22Rv1 (cell line): Measurements from ENCODE around the gene DPAGT1.
A peak's percentile ranks its signal among the peaks of the same experiment; 100 is the strongest.

Experiments used
- H3K27ac ChIP-seq: fragments of 450-650 bp; 2 replicates; pipeline ENCODE4 v1.5.1; 2017
- ZFX ChIP-seq: fragments of 450-650 bp; IDR thresholded peaks from 2 replicates; pipeline ENCODE4 v1.6.1; 2017; ENCODE audit warnings: antibody characterized with exemption, borderline replicate concordance
- TF ChIP-seq, protein P1 (sequence below): fragments of 450-650 bp; IDR thresholded peaks from 2 replicates; pipeline ENCODE4 v1.5.1; 2017; ENCODE audit warnings: mild to moderate bottlenecking

DPAGT1 gene

DNA sequence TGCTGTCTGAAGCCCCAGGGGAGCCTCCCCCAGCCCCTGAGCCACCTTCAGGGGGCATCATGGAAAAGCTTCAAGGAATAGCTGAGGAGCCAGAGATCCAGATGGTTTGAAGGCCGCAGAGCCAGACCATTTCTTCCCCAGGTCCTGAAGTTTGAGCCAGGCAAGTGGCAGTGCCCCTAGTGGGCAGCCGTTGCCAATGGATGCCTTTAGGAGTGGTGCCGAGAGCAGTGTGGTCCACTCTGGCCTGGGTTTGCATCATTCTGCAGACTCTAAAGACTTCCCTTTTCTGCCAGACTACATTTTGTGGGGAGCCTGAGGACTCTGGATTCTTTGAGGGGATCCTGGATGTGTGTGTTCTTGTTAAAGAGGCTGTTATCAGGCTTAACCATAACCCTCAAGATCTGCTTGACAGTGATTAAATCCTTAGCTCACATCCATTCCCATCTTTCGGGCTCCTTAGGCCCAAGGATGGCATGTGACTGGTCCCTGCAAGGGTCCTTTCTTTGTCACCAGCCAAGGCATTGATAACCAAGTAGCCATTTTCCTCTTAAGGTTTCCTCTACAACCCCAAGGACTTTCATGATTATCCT lies 32.8 kb upstream of the DPAGT1 start:
- no peak overlapping the region for H3K27ac ChIP-seq
- TF ChIP-seq, protein P1, sequence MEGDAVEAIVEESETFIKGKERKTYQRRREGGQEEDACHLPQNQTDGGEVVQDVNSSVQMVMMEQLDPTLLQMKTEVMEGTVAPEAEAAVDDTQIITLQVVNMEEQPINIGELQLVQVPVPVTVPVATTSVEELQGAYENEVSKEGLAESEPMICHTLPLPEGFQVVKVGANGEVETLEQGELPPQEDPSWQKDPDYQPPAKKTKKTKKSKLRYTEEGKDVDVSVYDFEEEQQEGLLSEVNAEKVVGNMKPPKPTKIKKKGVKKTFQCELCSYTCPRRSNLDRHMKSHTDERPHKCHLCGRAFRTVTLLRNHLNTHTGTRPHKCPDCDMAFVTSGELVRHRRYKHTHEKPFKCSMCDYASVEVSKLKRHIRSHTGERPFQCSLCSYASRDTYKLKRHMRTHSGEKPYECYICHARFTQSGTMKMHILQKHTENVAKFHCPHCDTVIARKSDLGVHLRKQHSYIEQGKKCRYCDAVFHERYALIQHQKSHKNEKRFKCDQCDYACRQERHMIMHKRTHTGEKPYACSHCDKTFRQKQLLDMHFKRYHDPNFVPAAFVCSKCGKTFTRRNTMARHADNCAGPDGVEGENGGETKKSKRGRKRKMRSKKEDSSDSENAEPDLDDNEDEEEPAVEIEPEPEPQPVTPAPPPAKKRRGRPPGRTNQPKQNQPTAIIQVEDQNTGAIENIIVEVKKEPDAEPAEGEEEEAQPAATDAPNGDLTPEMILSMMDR: peak; percentile 77
- no peak for TF ChIP-seq ZFX

DNA sequence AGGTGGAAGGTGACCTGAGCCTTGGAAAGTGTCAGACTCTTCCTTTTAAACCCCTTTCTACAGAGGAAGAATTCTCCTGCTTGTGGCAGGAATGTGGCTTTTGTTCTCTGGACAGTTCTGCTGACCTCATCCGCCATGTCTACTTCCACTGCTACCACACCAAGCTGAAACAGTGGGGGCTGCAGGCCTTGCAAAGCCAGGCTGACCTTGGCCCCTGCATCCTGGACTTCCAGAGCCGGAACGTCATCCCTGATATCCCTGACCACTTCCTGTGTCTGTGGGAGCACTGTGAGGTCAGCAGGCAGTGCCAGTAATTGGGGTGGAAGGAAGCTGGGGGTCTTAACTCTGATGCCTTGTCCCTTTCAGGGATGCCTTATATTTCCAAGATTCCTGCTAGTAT lies 29.0 kb upstream of the DPAGT1 start:
- no peak for TF ChIP-seq ZFX
- TF ChIP-seq, protein P1: no peak
- H3K27ac ChIP-seq: no peak overlapping the region

DNA sequence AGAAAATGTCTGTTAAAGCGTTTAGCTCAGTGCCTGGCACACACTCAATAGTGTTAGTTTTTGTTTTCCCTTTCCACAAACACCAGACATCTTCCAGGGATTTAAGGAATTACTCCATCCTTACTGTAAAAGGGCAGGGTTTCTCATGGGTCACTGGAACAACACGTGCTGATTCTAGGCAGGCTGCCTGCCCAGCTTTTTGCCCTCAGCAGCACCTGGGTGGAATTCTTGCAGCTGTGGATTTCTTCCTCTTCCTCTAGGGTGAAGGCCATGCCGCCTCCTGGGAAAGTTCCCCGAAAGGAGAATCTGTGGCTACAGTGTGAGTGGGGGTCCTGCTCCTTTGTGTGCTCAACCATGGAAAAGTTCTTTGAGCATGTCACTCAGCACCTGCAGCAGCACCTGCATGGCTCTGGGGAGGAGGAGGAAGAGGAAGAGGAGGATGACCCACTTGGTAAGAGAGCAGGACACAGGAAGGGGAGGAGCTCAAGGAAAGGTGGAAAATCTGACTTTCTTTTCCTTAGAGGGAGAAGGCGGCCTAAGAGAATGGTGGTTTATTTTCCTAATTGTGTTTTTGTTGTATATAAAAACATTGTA lies 25.1 kb upstream of the DPAGT1 start:
- peak overlapping the region; percentile 53 for H3K27ac ChIP-seq
- no peak for TF ChIP-seq ZFX
- TF ChIP-seq, protein P1: no peak

DNA sequence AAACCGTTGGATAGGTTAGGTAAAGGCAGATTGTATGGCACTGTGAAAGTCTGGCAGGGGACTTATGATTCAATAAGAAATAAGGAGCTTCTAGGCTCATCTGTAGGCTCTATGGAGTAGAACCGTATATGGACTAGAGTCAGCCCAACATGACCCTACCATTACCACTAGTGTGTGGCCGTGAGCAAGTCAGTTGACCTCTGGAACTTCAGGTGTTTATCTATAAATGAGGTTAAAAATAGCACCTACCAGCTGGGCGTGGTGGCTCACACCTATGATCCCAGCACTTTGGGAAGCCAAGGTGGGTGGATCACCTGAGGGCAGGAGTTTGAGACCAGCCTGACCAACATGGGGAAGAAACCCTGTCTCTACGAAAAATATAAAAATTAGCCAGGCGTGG lies 24.2 kb upstream of the DPAGT1 start:
- H3K27ac ChIP-seq: peak overlapping the region; percentile 53
- no peak for TF ChIP-seq ZFX
- TF ChIP-seq, protein P1: no peak

DNA sequence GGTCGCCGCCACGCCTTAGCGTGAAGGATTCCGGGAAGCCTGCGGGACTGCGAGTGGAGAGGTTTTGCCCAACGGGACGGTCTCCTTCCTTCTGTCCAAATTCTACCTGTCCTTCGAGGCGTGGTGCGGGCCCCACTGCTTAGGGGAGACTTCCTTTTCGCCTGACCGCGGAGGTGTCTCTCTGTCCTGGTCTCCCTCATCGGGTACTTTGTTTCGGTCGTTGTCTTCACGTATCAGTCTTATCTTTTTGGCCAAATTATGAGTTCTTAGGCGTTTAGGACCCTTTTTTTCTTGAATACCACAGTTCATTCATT lies 20.1 kb upstream of the DPAGT1 start:
- H3K27ac ChIP-seq: peak overlapping the region; percentile 74
- TF ChIP-seq, protein P1: no peak
- TF ChIP-seq ZFX: no peak

DNA sequence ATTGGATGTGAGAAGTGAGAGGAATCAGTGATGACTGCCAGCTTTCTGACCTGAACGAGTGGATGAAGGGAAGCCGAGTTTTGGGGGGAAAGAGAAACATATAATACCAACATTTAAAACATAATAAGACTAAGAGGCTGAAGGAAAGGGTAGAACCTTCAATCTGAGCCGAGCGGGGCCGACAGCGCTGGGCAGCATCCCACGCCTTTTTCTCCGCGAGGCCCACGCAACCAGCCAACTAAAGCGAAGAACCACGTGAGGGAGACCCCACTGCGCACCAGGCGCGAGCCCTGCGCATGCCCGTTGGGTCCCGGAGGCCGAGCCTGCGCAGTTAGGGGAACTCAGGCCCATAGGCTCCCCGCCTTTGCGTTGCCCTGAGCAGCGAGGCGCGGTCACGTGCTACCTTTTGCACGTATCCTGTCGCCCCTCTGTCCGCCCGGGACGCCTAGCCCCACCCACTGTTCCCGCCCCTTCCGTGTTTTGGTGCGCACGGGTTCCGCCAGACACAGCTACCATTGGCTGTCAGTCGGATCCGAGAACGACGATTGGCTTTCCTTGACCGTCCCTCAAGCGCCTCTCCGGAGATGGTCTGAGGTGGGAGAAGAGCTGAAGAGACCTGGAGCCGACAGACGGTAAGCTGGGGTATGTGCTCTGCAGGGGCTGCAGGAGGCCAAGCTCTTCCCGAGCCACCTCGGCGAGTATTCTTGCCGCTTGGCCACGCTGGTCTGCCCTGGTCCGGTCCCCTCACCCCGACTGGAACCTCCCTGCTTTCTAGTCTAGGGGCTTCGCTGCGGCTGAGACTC lies 19.6 kb upstream of the DPAGT1 start, which contains the start of gene HINFP:
HINFP (plus strand) TSS at position 573 of the 803 bp plus-strand sequence. CDS start 5,365 bp downstream, outside the sequence.
- TF ChIP-seq ZFX: no peak
- TF ChIP-seq, protein P1: no peak
- peak within 1 kb of the TSS; percentile 74 for H3K27ac ChIP-seq

DNA sequence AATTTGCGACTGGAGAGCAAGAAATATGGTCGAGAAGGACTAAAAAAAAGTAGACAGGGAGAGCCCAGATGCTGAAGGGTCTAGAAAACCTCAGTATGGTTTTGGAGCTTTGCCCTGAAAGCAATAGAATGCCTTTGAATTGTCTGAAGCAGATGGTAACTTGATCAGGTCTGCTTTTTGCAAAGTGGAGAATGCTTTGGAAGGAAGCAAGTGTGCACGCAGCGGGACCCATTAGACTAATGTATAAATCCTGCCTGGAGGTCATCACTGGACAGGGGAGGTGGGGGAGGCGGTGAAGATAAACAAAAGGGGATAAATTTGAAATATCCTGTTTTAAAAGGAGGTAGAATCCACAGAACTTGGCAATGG lies 19.0 kb upstream of the DPAGT1 start:
- H3K27ac ChIP-seq: peak overlapping the region; percentile 74
- TF ChIP-seq, protein P1: no peak
- no peak for TF ChIP-seq ZFX
